GM12891 (cell line): ENCODE results near the gene PEX5.

Experiments used
- DNase-seq: peaks from one replicate; pipeline ENCODE4 v3.0.0; 2011; ENCODE audit warnings: low spot score; ENCODE audit not compliant: insufficient read length
- FAIRE-seq: peaks from 2 replicates; lab custom pipeline; 2011; peaks lifted over from hg19 to GRCh38; lab: Jason Lieb, UNC
- PAX5 ChIP-seq: IDR thresholded peaks from 2 replicates; pipeline ENCODE4 v1.6.1; 2011; ENCODE audit warnings: low read length, moderate library complexity, mild to moderate bottlenecking; ENCODE audit not compliant: insufficient read depth, severe bottlenecking
- POLR2A ChIP-seq: IDR thresholded peaks from 2 replicates; pipeline ENCODE4 v1.6.1; 2011; ENCODE audit warnings: low read depth, low read length, control low read depth
- POLR2AphosphoS5 ChIP-seq: IDR thresholded peaks from 2 replicates; pipeline ENCODE4 v1.6.1; 2011; ENCODE audit warnings: low read depth, low read length, control low read depth
- POU2F2 ChIP-seq: IDR thresholded peaks from 2 replicates; pipeline ENCODE4 v1.6.1; 2011; ENCODE audit warnings: low read depth, mild to moderate bottlenecking, control low read depth, low read length, moderate library complexity
- SPI1 ChIP-seq: IDR thresholded peaks from 2 replicates; pipeline ENCODE4 v1.6.1; 2011; ENCODE audit warnings: low read depth, low read length, control low read depth
- TAF1 ChIP-seq: IDR thresholded peaks from 2 replicates; pipeline ENCODE4 v1.6.1; 2011; ENCODE audit warnings: low read depth, low read length, control low read depth

The PEX5 gene

GRCh38 chr12:7146906-7147305 is 42.6 kb upstream of the PEX5 start:
- DNase-seq (no peak), FAIRE-seq (no peak)
- TF ChIP-seq SPI1 (no peak), TAF1 (no peak), POU2F2 (no peak), POLR2AphosphoS5 (no peak), PAX5 (no peak), POLR2A (no peak)

GRCh38 chr12:7150356-7150755 is 39.1 kb upstream of the PEX5 start:
- no peak for TF ChIP-seq TAF1
- no peak for DNase-seq
- no peak for FAIRE-seq

- no peak for FAIRE-seq
- no peak for DNase-seq
These were observed 38.6 kb upstream of the PEX5 start for GRCh38 chr12:7150841-7151240.

GRCh38 chr12:7151532-7151931 is 38.0 kb upstream of the PEX5 start:
- DNase-seq (no peak), FAIRE-seq (no peak)
- TF ChIP-seq POU2F2: no peak
- no peak for TF ChIP-seq PAX5
- TF ChIP-seq POLR2AphosphoS5: no peak
- no peak for TF ChIP-seq POLR2A
- TF ChIP-seq TAF1: no peak
- TF ChIP-seq SPI1: no peak

More at GRCh38 chr12:7150841-7151240, 38.6 kb upstream of the PEX5 start:
- no peak for TF ChIP-seq SPI1
- TF ChIP-seq POLR2A: no peak
- TF ChIP-seq TAF1: no peak
- no peak for TF ChIP-seq POLR2AphosphoS5
- TF ChIP-seq POU2F2: no peak
- TF ChIP-seq PAX5: no peak

- no peak for FAIRE-seq
- TF ChIP-seq POLR2A (no peak), PAX5 (no peak), TAF1 (no peak), POLR2AphosphoS5 (no peak), POU2F2 (no peak)
- DNase-seq: no peak
These were observed 36.7 kb upstream of the PEX5 start for GRCh38 chr12:7152818-7153217.

GRCh38 chr12:7154042-7154441 is 35.4 kb upstream of the PEX5 start:
- TF ChIP-seq SPI1 (no peak), POLR2A (no peak), POU2F2 (no peak), TAF1 (no peak), POLR2AphosphoS5 (no peak)
- DNase-seq: no peak
- FAIRE-seq: no peak

- no peak for DNase-seq
- no peak for FAIRE-seq
- TF ChIP-seq POU2F2 (no peak), POLR2A (no peak), TAF1 (no peak), PAX5 (no peak), POLR2AphosphoS5 (no peak), SPI1 (no peak)
These were observed 34.5 kb upstream of the PEX5 start for GRCh38 chr12:7154901-7155470.

GRCh38 chr12:7155471-7156034 is 33.9 kb upstream of the PEX5 start:
- no peak for FAIRE-seq
- TF ChIP-seq PAX5 (no peak), POLR2A (no peak), POLR2AphosphoS5 (no peak), TAF1 (no peak), SPI1 (no peak)
- DNase-seq: no peak

GRCh38 chr12:7156259-7157197 is 33.0 kb upstream of the PEX5 start:
- FAIRE-seq (no peak), DNase-seq (no peak)
- TF ChIP-seq POLR2AphosphoS5 (no peak), POLR2A (no peak), SPI1 (no peak), POU2F2 (no peak), TAF1 (no peak), PAX5 (no peak)

GRCh38 chr12:7157391-7157790 is 32.1 kb upstream of the PEX5 start:
- FAIRE-seq: no peak
- TF ChIP-seq POLR2A: no peak
- no peak for TF ChIP-seq SPI1
- TF ChIP-seq PAX5: no peak
- no peak for TF ChIP-seq TAF1
- TF ChIP-seq POLR2AphosphoS5: no peak
- TF ChIP-seq POU2F2: no peak
- DNase-seq: no peak
